ENCODE results near the gene SNAP23. TPM values are rescaled to one million over a fixed set of nuclear protein-coding genes. Genes with fewer than 3 reads are reported as not detected.

The SNAP23 gene
- total and polyA plus RNA-seq, 2 of the 8 experiments (the other 6 are each of a cell fraction or from before 2014, with no cell fraction given) = 58.0 to 72.8 TPM

DNA sequence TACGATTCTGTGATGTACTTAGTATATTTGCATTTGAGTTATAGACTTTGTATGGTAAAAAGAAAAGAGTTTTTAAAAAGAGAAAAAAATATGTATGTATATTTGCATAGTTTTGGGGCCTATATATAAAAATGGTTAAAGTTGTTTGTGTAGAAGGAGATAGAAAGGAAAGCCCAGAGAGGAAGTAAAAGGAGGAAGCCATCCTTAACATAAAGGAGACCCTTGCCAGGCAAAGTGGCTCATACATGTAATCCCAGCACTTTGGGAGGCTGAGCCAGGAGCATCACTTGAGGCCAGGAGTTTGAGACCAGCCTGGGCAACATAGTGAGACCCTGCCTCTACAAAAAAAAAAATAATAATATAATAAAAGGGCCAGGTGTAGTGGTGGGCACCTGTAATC lies 8.4 kb downstream of the SNAP23 start:
- no peak overlapping the region for H4K91ac ChIP-seq (replicated peaks; ENCODE audit: insufficient read length, low read length)
- H3K27ac ChIP-seq (ENCODE audit: low read depth, low read length) = no peak overlapping the region
- H3K9ac ChIP-seq (replicated peaks in 1 of 4; ENCODE audit: extremely low read depth in 1 of 4, low read depth in 3 of 4, low read length in 3 of 4) = no peak overlapping the region
- no peak overlapping the region for H2BK15ac ChIP-seq (ENCODE audit: low read length)
- H3K9me3 ChIP-seq (ENCODE audit: insufficient read depth in 2 of 2, low read depth in 1 of 2, low read length in 1 of 2) = no peaks in the 10 kb centered on the region
- H2BK120ac ChIP-seq (replicated peaks; ENCODE audit: low read depth, low read length) = no peak overlapping the region
- no peak overlapping the region for H3K4me3 ChIP-seq (ENCODE audit: extremely low read depth in 1 of 4, insufficient read depth in 2 of 4, low read depth in 3 of 4, low read length in 4 of 4)
- no peaks in the 10 kb centered on the region for H3K36me3 ChIP-seq (ENCODE audit: control insufficient read depth in 2 of 4, insufficient read depth in 4 of 4, low read length in 3 of 4)
- no peak overlapping the region for H3K56ac ChIP-seq (replicated peaks; ENCODE audit: insufficient read length, low read depth, low read length)
- no peak overlapping the region for H2AFZ ChIP-seq (ENCODE audit: low read length)
- no peak overlapping the region for H3K23ac ChIP-seq (ENCODE audit: insufficient read length)
- no peak overlapping the region for H3K14ac ChIP-seq (ENCODE audit: insufficient read length)
- H3K23me2 ChIP-seq (ENCODE audit: low read depth, low read length) = no peaks in the 10 kb centered on the region
- no peak overlapping the region for H2BK20ac ChIP-seq (ENCODE audit: low read length)
- no peak overlapping the region for H2AK5ac ChIP-seq (ENCODE audit: low read depth, low read length)
- no peak overlapping the region for H3K18ac ChIP-seq (ENCODE audit: extremely low read depth, low read length)
- peaks cover 0 to 48% of the 10 kb centered on the region in 2 experiments; a peak in 3 of 4 replicates for H3K79me2 ChIP-seq (ENCODE audit: control insufficient read depth in 1 of 2, insufficient read depth in 2 of 2, low read length in 2 of 2)
- 87% methylated on average over 1 of the region's 1 CpG; no CpG with 5 or more reads in 1 of the 2 experiments for WGBS, 2 experiments (ENCODE audit: extremely low coverage in 1 of 2, insufficient coverage in 1 of 2, insufficient read length in 1 of 2, insufficient replicate concordance in 2 of 2, low coverage in 1 of 2, low lambda C conversion rate in 2 of 2, missing lambda C conversion rate in 1 of 2)
- H3K4ac ChIP-seq (replicated peaks; ENCODE audit: insufficient read length, low read depth, low read length) = no peak overlapping the region
- POLR2A ChIA-PET (ENCODE audit: partially characterized antibody) = no interaction called here
- no peaks in the 10 kb centered on the region for H4K20me1 ChIP-seq (replicated peaks in 1 of 2; ENCODE audit: control insufficient read depth in 1 of 2, insufficient read depth in 2 of 2, low read length in 2 of 2)
- no peak overlapping the region for H4K5ac ChIP-seq (ENCODE audit: insufficient read length, low read depth, low read length)
- H4K8ac ChIP-seq (ENCODE audit: extremely low read depth, insufficient read depth, low read length) = no peak overlapping the region
- no peak overlapping the region for H2BK12ac ChIP-seq (ENCODE audit: low read depth, low read length)
- FAIRE-seq = no peak
- peaks cover 5% of the 10 kb centered on the region for H3K79me1 ChIP-seq (ENCODE audit: low read depth, low read length)
- CTCF ChIA-PET (ENCODE audit: partially characterized antibody) = interaction anchor here (0.6 to 2.4 kb wide), 2 partner anchors 26 to 146 kb away, joined by 3 to 10 read pairs; no protein-coding TSS in a partner anchor
- H3K4me2 ChIP-seq (ENCODE audit: insufficient read depth in 1 of 2, low read depth in 2 of 2, low read length in 2 of 2) = no peak overlapping the region
- DNase-seq (ENCODE audit: low read depth in 1 of 2, low spot score in 2 of 2) = no peak
- H3K27me3 ChIP-seq (replicated peaks in 1 of 4; ENCODE audit: control insufficient read depth in 3 of 4, extremely low read depth in 1 of 4, insufficient read depth in 3 of 4, low read length in 3 of 4) = no peaks in the 10 kb centered on the region
- H2BK5ac ChIP-seq (ENCODE audit: low read depth, low read length) = no peak overlapping the region
- no peaks in the 10 kb centered on the region; a peak in 2 of 7 replicates for H3K4me1 ChIP-seq (replicated peaks in 1 of 4; ENCODE audit: control insufficient read depth in 3 of 4, insufficient read depth in 4 of 4, low read length in 3 of 4)
- TF ChIP-seq EGR1 (IDR thresholded peaks at IDR 0.05; ENCODE audit: borderline replicate concordance, low read depth, low read length) (no peak), BRCA1 (IDR thresholded peaks at IDR 0.05; ENCODE audit: low read depth, low read length) (no peak), SRF (IDR thresholded peaks at IDR 0.05; ENCODE audit: low read depth, low read length) (no peak), KDM5A (IDR thresholded peaks at IDR 0.05; ENCODE audit: low read length) (no peak), POLR2AphosphoS5 (IDR thresholded peaks at IDR 0.05; ENCODE audit: low read depth, low read length) (no peak), SAP30 (IDR thresholded peaks at IDR 0.05; ENCODE audit: insufficient read depth, insufficient replicate concordance, low read length) (no peak), JUN (IDR thresholded peaks at IDR 0.05; ENCODE audit: low read depth, low read length) (no peak), PHF8 (conservative IDR thresholded peaks at IDR 0.05; ENCODE audit: low read depth, low read length) (no peak), SIX5 (IDR thresholded peaks at IDR 0.05; ENCODE audit: low read depth, low read length) (no peak), CBX5 (IDR thresholded peaks at IDR 0.05; ENCODE audit: low read depth, low read length) (no peak), JUND (IDR thresholded peaks at IDR 0.05; ENCODE audit: low read length) (no peak), SUZ12 (IDR thresholded peaks at IDR 0.05; ENCODE audit: low read length) (no peak)
- TF ChIP-seq, protein P1, sequence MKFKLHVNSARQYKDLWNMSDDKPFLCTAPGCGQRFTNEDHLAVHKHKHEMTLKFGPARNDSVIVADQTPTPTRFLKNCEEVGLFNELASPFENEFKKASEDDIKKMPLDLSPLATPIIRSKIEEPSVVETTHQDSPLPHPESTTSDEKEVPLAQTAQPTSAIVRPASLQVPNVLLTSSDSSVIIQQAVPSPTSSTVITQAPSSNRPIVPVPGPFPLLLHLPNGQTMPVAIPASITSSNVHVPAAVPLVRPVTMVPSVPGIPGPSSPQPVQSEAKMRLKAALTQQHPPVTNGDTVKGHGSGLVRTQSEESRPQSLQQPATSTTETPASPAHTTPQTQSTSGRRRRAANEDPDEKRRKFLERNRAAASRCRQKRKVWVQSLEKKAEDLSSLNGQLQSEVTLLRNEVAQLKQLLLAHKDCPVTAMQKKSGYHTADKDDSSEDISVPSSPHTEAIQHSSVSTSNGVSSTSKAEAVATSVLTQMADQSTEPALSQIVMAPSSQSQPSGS (IDR thresholded peaks at IDR 0.05; ENCODE audit: low read length) = no peak

All from H1 (cell line).